Amniotic stem cell (primary cell): Measurements from ENCODE around the gene DIPK1C.

Experiments
- DNase-seq: peaks from one replicate; lab custom pipeline; 2025; lab: John Stamatoyannopoulos, UW

The DIPK1C gene

DNA sequence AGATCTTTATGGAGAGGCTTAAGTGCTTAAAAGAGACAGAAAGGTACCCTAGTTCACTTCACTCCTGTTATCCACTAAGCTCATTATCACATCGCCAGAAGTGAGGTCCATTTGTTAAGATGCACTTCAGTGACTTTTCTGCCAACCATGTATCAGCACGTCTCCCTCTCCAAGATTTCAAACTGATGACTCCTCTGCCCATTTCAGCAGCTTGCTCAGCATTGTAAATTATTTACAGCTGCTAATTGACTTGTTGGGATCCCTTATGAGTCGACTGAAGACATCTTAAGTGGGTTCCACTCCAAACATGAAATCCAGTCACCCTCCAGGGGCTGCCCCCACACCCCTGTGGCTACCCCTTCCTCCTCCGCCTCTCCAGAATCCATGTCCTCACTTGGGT lies 37.3 kb downstream of the DIPK1C start:
- no peak for DNase-seq

DNA sequence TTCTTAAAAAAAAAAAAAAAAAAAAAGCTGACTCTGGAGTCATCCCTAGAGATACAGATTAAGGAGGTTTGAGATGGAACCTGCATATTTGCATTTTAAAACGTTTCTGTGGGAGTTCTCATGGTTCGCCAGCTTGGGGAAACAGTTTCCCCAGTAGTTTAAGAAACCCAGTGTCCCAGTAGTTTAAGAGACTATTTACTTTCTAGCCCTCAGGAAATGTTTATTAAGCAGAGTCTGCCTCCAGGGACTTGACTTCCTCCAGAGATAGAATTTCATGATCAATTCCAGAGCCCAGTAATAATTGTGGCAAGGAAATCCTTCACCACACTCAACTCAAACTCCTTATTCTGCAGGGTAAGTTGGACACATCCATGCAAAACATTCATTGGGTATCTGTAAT lies 39.1 kb downstream of the DIPK1C start:
- no peak for DNase-seq

DNA sequence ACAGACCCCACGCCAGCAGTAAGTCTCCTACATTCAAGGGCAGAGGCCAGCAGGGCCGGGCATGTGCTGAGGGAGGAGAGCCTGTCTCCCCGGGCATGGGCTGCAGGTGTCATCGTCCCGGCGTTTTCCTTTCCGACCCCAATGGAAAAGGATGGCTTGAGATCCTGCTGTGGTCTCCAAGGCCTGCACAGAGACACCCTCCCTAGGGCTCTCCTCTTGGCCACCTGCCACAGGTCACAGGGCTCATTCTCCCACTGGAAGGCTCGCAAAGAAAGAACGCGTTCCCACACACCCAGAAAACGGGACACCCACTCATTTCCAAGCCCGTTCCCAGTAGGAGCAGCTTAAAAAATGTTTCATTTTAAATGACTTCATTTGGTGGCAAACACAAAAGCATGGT lies 41.0 kb downstream of the DIPK1C start:
- no peak for DNase-seq

DNA sequence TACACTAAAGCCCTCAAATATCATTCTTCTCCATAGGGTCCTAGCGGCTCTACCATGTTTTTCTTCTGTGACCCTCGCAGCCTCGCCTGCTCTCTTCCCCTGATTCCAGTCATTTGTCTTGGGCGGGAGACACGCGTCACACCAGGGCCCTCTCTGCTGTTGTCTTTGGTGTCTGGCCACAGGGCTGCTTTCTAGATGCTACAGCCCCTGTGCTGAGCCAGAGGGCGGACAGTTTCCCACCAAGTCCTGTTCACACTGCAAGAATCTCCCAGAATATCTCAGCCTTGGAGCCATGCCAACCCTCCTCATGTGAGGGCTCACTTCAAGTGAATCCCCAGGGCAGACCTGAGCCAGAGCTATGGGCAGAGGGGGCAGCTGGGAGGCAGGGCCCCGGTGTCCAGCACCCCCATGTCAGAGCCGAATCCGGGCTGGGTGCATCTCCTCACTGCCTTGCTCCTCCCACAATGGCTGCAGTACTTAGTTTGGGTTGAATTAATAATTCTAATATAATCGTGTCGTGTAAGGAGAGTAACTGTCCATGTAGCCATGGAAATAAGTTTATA lies 42.1 kb downstream of the DIPK1C start:
- DNase-seq, result no peak

DNA sequence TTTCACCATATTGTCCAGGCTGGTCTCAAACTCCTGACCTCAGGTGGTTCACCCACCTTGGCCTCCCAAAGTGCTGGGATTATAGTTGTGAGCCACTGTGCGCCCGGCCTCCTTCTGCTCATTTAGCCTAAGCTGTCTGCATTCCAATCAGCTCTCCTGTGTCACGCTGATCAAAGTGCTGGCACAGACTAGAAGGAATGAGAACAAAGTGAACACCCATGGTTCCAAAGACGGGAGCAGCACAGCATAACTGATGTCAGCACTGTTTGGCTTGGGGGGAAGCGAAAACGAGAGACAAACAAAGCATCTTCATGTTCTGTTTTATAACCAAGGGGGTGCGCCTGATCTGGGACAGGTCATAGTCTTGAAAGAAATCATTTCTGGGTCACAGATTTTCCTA lies 43.3 kb downstream of the DIPK1C start:
- no peak for DNase-seq

DNA sequence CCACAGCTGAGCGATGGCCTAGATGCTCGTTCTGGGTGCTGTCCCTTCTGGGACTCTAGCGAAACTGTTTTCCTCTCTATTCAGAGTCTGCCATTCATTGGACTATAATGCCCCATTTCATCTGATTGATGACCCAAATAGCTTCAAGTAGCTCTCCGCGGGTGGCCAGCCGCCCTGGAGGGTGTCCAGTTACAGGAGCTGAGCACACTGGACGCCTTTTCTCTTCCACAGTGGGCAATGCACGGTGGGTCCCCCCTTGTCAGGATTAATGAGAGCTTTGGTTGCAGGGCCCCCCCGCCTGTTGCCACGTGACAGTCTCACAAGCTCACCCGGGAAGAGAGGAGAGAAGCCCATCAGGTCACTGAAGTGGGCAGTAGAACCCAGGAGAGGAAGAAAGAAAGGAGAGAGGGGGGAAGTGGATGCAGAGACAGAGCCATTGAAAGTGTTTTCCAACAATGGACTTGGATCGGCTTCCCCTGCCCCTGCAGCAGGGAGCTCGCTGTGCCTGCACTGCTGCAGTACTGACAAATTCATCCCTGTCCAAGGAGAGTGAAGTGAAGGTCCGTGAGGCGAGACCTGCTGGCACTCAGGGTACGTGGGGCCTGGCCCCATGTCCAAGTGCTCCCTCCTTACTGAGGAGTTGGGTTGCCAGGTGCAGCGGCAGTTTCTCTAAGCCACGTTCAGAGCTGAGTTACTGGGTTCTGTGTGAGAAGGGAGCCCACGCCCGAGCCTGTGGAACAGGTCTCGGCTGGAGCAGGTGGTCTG lies 44.8 kb downstream of the DIPK1C start:
- no peak for DNase-seq

DNA sequence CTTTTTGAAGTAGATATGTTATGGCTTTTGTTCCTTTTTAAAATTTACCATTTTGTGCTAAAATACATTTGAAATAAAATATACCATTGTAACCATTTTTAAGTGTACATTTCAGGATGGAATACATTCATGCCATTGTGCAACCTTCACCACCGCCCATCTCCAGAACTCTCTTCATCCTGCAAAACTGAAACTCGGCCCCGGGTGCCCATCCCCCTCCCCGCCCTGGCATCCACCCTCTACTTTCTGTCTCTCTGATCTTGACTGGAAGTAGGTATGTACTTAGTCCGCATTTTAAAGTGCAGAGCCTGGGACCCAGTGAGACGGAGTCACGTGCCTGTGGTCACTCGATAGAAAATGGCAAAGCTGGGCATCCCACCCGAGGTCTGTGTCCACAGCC lies 45.6 kb downstream of the DIPK1C start:
- DNase-seq, result no peak

DNA sequence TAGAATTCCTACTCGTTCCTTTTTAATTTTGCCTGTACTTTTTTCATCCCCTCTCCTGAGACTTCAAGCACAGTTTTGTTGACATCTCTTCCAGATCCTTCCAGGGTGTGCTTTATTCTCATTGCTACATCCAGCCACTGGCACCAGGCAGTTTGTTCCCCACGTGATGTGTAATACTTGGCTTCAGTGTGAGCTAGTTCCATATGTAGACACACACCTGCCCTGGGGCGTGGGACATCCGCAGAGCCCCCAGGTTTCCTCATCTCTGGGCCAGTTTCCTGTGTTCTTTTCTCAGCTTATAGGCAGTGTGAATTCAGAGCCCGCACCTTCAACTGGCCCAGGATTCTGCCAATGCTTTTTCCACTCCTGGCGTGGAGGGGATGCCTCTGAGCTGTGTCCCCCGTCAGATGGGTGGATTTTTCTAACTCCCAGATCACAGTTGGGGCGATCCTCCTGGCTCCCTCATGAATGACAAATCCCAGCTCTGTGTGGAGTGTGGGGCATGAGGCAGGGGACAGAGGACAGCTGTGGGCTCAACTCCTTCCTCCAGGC lies 46.6 kb downstream of the DIPK1C start:
- no peak for DNase-seq

DNA sequence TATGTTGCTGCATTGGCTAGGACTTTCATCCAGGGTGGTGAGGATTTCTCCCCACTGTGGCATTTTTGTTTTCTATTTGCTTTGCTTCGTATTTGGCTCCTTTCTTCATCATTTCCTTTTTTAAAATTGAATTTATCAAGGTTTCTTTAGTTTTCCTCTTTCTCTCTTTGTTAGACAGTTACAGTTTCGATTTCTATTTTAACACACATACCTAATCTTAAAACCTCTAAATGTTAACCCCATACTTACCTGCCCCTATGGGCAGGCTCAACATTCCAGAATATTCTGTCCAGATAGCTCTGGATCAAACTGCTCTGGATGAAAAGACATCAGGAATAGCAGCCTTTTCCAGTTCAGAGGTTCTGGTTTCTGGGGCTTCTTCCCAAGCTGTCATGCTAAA lies 49.2 kb downstream of the DIPK1C start:
- DNase-seq, result no peak

DNA sequence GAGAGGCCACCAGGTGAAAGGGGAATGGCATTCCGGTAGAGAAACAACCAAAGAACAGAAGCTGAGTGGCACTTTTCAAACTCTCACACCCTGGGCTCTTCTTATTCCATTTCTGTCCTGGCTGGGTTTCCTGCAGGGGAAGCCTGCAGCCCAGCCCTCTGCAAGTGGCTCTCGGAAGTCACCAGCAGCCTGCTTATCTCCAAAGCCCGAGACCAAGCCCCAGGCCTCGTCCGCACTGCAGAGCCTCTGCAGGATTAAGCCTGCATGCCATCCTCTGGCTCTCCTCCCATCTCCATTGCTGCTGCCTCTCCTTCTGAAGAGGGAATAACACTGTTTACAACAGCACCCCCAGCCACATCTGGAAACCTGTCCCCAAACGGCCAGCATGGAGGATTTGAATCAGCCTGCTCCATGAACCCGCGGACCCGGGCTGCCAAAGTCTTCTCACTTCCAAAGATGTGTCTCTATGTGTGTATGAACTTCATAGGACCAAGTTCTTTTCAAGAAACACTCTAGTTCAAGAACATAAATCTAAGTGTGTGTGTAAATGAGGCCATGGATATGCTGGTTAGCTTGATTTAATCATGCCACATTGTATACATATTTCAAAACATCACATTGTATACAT lies 54.2 kb downstream of the DIPK1C start:
- DNase-seq, result no peak

DNA sequence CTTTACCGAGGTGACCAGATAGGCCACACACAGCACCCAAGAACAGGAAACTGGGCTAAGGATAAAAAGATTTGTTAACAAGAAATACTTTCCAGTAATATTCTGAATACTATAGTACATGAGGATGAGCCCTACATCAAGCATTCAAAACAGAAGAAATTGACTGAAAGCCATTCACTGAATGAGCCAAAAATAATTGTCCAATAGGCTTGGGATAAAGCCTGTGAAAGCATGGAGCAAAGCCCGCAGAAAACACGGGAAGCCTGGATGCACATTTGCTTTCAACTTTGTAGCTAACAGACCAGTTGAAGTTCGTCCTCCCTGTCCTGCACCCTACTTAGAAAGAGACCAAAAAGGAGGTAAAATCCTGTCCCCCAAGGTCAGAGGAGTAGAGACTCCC lies 56.3 kb downstream of the DIPK1C start:
- no peak for DNase-seq

DNA sequence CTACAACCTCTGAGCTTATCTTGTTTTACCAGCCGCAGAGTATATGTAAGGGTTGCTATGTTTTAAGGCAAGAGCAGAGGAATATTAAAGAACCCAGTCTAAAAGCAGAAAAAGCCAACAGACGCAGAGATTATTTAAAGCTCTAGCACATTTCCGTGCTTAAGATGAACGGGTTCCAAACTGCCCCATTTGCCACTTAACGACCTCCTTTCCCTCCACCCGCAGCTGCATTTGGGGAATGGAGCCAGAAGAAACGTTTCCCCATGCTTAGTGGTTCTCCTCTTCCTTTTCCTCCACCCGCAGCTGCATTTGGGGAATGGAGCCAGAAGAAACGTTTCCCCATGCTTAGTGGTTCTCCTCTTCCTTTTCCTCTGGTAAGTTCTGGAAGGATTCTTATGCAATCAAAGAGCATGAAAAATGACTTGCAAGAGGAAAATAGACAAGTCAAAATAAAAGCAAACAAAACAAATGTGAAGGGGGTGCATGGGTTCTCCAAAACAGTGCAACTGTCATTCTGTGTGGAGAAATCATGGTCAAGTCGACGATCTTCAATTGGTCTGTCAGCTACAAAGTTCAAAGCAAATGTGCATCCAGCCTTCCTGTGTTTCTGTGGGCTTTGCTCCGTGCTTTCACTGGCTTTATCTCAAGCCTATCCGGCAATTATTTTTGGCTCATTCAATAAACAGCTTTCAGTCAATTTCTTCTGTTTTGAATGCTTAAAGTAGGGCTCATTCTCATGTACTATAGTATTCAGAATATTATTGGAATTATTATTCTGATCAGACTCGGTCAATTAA lies 57.8 kb downstream of the DIPK1C start:
- no peak for DNase-seq

DNA sequence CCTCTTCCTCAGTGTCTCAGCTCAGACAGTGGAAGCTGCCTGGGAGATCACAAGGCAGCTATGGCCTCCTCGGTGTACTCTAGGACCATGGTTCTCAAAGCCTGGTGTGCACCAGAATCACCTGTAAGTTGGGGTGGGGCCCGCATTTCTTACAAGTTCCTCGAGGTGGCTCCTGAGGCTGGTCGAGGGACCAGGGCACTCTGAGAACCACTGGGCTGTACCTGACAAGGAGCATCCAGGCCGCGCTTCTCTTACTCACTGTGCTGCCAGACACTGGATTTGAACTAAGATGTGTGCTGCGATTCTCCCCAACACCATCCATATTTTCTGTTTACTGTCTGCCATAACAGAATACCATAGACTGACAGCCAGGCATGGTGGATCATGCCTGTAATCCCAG lies 59.5 kb downstream of the DIPK1C start:
- DNase-seq, result no peak

DNA sequence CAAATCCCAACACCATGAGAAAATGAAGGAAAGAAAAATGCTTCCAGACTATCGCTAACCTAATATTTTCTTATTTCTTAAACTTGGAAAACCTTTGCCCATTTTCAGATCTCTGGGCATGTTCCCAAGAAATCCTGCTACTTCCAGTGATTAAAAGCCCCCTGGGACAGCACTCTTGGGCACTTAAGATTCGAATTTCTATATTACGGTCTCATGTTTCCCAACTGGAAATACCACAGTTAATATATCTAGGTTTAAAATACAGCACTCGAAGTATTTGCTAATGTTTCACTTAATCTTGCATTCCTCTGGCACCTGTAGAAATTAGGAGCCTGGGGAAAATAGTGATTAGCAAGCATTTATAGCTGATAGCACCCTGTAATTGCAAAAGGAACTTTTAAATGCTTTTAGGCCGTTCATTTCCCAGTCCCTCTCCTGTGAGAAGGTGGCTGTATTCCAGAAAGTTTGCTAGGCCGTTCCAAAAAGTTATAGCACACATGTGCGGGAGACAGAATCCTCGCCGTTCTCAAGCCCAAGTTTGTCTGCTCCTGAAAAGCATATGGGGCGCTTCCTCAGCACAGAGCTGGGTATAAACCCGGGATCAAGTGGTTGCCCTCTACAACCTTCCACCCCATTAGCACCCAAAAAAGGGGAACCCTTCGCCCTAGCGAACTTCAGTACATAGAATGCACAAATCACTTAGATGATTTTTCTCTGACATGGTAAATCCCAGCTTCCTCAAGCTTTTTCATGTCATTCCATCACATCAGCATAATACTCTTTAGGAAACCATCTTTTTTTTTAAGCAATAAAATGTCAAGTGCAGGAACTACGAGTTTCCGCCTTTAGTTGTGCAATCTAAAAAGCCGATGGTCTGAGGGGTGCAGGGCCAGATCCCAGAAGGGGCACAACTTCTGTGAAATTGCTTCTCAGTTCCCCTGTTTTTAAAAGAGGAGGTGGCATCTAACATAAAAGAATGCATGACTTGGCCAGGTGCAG lies 60.6 kb downstream of the DIPK1C start:
- DNase-seq, result no peak

DNA sequence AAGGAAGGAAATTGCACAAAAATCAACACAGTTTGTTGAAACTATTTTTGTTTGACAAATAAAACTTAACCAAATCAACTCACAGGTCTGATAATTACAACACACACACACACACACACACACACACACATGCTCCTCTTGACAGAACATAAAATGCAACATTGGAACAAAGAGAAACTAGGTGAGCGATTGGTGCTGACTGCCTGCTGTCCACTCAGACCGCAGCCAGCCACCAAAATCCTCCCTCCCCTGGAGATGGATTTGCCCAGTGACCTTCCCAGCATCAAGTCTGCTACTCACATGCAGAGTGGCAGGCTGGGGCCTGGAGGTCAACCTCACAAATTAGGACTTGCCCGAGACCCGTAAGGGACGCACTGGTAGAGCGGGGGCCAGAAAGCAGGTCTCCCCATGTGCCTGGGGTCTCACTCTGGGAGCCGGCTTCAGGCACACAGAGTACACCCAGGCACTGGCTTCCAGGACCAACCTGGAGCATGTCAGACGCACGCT lies 61.4 kb downstream of the DIPK1C start:
- DNase-seq, result no peak

DNA sequence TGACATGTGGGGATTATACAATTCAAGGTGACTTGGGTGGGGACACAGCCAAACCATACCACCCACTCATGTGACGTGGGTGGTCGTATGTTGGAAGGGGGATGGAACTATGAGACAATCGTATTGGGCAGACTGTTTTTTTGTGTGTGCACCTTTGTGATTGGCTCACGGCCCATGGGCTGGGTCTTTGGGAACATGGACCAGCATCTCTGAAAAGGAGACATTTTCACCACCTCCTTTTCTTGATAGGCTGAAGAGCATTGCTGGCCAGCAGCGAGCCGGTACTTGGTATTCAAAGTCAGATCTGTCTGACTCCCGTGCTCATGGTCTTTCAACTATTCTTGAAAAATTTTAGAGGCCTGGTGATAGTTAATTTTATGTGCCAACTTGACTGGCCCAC lies 62.1 kb downstream of the DIPK1C start:
- DNase-seq, result no peak

DNA sequence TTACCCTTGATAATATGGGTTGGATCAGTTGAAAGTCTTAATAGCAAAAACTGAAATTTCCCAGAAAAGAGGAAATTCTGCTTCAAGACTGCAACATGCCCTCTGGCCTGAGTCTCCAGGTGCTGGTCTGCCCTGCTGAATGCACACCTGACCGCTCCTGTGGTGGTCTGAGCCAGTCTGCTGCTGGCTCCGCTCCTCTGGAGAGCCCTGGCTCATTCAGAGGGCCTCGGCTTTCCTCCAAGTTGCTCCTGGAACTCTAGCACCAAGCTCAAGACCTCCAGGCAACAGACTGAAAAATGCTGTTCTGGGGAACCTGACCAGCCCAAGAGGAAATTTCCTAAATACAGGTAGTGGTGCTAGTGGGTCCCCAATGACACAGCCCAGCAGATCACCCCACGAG lies 64.8 kb downstream of the DIPK1C start:
- no peak for DNase-seq

DNA sequence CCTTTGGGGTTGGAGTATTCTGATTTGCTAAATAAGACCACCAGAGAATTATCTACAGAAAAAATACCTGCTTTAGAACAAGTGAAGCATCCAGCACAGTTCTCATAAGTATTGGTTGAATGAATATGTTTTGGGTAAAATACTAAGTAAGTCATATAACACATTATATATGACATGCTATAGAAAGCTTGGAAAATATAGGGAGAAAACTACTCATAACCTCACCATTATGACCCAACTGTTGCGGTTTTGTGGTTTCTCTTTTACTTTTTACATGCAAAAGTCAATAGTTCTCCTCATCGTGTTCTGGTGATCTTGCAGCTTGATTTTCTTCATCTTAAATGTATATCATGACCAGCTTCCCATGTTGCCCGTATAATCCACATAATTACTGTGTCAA lies 66.2 kb downstream of the DIPK1C start:
- DNase-seq, result no peak

DNA sequence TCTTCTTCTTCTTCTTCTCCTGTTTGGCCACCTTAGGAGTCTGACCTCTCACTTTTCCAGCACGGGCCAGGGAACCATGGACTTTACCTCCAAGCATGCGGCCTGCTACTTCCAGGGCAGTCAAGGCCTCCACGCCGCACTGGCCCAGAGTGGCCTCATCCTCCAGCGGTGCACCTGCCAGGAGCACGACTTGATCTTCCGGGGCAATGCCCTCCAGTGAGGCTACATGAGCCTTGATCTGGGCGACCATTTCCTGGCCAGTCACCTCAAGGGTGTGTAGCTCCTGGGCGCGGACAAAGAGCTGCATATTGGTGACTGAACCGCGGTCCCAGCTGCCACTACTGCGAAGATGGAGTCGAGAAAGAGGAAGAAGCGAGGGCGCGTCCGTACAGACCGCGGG lies 67.1 kb downstream of the DIPK1C start:
- no peak for DNase-seq

DNA sequence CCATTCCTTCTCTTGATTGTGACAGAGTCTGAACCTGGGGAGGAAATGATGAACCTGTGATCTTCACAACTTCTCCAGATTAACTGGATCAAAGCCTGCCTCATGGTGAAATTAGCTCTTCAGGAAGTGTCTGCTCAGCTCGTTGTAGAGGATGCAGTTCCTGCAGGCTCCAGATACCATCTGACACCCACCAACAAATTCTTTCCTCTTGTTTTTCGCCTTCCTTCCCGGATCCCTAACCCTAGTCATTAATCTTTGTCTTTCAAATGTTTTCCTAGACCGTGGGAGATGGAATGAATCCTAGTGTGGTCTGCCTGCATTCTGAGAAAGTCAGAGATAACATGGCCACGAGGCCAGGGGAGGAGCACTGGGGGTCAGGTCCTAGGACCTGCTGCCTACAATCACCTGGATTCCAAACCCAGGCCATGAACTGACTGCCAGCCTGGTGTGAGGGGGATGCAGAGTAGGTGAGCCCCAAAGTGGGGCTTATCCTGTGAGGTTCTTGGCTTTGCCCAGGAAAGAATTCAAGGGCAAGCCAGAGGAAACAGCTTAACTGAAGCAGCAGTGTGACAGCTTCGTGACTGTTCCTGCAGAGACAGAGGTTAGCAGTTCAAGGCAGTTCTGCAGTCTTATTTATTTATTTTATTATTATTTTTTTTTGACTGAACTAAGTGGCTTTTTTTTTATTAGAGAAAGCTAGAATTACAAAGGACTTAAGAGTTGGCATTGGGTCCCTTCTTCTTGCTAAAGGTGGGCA lies 67.8 kb downstream of the DIPK1C start:
- DNase-seq, result no peak
